Endothelial cell of umbilical vein (primary cell): ENCODE results near the gene PPFIBP2. TPM values are rescaled to one million over a fixed set of nuclear protein-coding genes. Genes with fewer than 3 reads are reported as not detected.

Experiments
- BruUV-seq: library from RNA; stranded (reverse); fragments of 400-500 nt; replicated peaks from 2 replicates; lab custom pipeline; 2021; lab: Mats Ljungman, UMichigan
- CTCF ChIA-PET: fragments of 300-600, 350-600 bp; sonication (Branson Sonifier 250); formaldehyde crosslinking; loops from one replicate; lab custom pipeline; 2021; ENCODE audit warnings: antibody characterized with exemption, inconsistent platforms; lab: Charles Lee
- POLR2A ChIA-PET: fragments of 300-600, 350-600 bp; sonication (Branson Sonifier 250); formaldehyde crosslinking; loops from one replicate; lab custom pipeline; 2021; ENCODE audit warnings: antibody characterized with exemption, inconsistent platforms; lab: Charles Lee
- DNase-seq: peaks from one replicate; pipeline ENCODE4 v3.0.0-alpha.2; 2011; ENCODE audit warnings: low read depth, low spot score
- FAIRE-seq: peaks from 2 replicates; lab custom pipeline; 2011; peaks lifted over from hg19 to GRCh38; lab: Jason Lieb, UNC
- H2AFZ ChIP-seq: 2 replicates; pipeline ENCODE4 v1.6.0; 2012; ENCODE audit warnings: low read depth, low read length, control low read depth, inconsistent platforms
- H3K27ac ChIP-seq: 2 replicates; pipeline ENCODE4 v1.5.1; 2011; ENCODE audit warnings: low read depth, mild to moderate bottlenecking, control low read depth, low read length, moderate library complexity; ENCODE audit not compliant: insufficient read depth
- H3K27me3 ChIP-seq, 2 experiments: 2 replicates each; pipeline versions ENCODE4 v1.6.0 to v1.6.1; 2011; ENCODE audit warnings: low read length in 2 of 2, mixed read lengths in 1 of 2; ENCODE audit not compliant: control insufficient read depth in 2 of 2, insufficient read depth in 2 of 2
- H3K36me3 ChIP-seq, 2 experiments: 2 replicates in 1 of 2; 3 replicates in 1 of 2; pipeline ENCODE4 v1.5.1; 2011; ENCODE audit warnings: low read length in 2 of 2, mild to moderate bottlenecking in 1 of 2, moderate library complexity in 1 of 2; ENCODE audit not compliant: control insufficient read depth in 2 of 2, insufficient read depth in 2 of 2; ENCODE audit errors: extremely low read depth in 1 of 2
- H3K4me1 ChIP-seq: 3 replicates; pipeline ENCODE4 v1.5.1; 2011; ENCODE audit warnings: mild to moderate bottlenecking, low read length; ENCODE audit not compliant: control insufficient read depth, insufficient read depth; ENCODE audit errors: extremely low read depth
- H3K4me2 ChIP-seq: 2 replicates; pipeline ENCODE4 v1.6.1; 2011; ENCODE audit warnings: low read length, control low read depth, mixed read lengths; ENCODE audit not compliant: insufficient read depth
- H3K4me3 ChIP-seq, 3 experiments: fragments of 200-600 bp in 1 of 3; sonication (generic), shearing (Covaris generic) in 1 of 3; replicated peaks in 1 of 3; 2 replicates each; pipeline ENCODE4 v1.5.1; 2011 to 2016; ENCODE audit warnings: control low read depth in 3 of 3, low read length in 3 of 3, mild to moderate bottlenecking in 2 of 3, inconsistent platforms in 1 of 3, low read depth in 1 of 3, moderate library complexity in 1 of 3; ENCODE audit not compliant: insufficient read depth in 1 of 3
- H3K79me2 ChIP-seq: 2 replicates; pipeline ENCODE4 v1.6.0; 2012; ENCODE audit warnings: low read length, inconsistent platforms; ENCODE audit not compliant: control insufficient read depth, insufficient read depth
- H3K9ac ChIP-seq: replicated peaks from 2 replicates; pipeline ENCODE3; 2011; ENCODE audit warnings: low read length, control low read depth; ENCODE audit not compliant: insufficient read depth; ENCODE audit errors: extremely low read depth
- H3K9me1 ChIP-seq: replicated peaks from 3 replicates; pipeline ENCODE4 v1.6.0; 2011; ENCODE audit warnings: mild to moderate bottlenecking, low read length; ENCODE audit not compliant: control insufficient read depth, insufficient read depth; ENCODE audit errors: extremely low read depth
- H3K9me3 ChIP-seq: replicated peaks from 2 replicates; pipeline ENCODE4 v1.5.1; 2012; ENCODE audit warnings: low read length, inconsistent platforms; ENCODE audit not compliant: control insufficient read depth, insufficient read depth
- H4K20me1 ChIP-seq: replicated peaks from 2 replicates; pipeline ENCODE3; 2011; ENCODE audit warnings: mild to moderate bottlenecking, low read length; ENCODE audit not compliant: control insufficient read depth, insufficient read depth; ENCODE audit errors: extremely low read depth
- EZH2 ChIP-seq: IDR thresholded peaks from 2 replicates; pipeline ENCODE4 v1.6.1; 2012; ENCODE audit warnings: borderline replicate concordance, low read depth, mild to moderate bottlenecking, moderate library complexity, low read length, inconsistent platforms; ENCODE audit not compliant: severe bottlenecking
- FOS ChIP-seq: IDR thresholded peaks from 2 replicates; pipeline ENCODE4 v1.6.1; 2011; ENCODE audit warnings: mild to moderate bottlenecking, low read length, moderate library complexity, borderline replicate concordance; ENCODE audit not compliant: insufficient read depth
- GATA2 ChIP-seq: IDR thresholded peaks from 2 replicates; pipeline ENCODE4 v1.7.0; 2011; ENCODE audit warnings: low read depth, mild to moderate bottlenecking, moderate library complexity, mixed read lengths, low read length; ENCODE audit not compliant: insufficient read length, insufficient read depth
- JUN ChIP-seq: IDR thresholded peaks from 2 replicates; pipeline ENCODE4 v1.6.1; 2011; ENCODE audit warnings: borderline replicate concordance, low read depth; ENCODE audit not compliant: insufficient read length, insufficient read depth
- MYC ChIP-seq: IDR thresholded peaks from one replicate; pipeline ENCODE4 v1.6.1; 2011; ENCODE audit warnings: mild to moderate bottlenecking, low read depth, low read length
- POLR2A ChIP-seq: IDR thresholded peaks from 2 replicates; pipeline ENCODE4 v1.6.1; 2012; ENCODE audit warnings: low read depth, mild to moderate bottlenecking, control low read depth, low read length
- POLR2AphosphoS5 ChIP-seq: IDR thresholded peaks from 2 replicates; pipeline ENCODE4 v1.6.1; 2012; ENCODE audit warnings: low read depth, mild to moderate bottlenecking, control low read depth, low read length, moderate library complexity; ENCODE audit not compliant: insufficient read depth
- dilution Hi-C: fragments of 300-500 bp; cut with MboI; formaldehyde crosslinking; loops from one replicate; pipeline ENCODE4 v1.15.0; 2019; ENCODE audit warnings: low sequenced_read_pairs; ENCODE audit not compliant: extremely low pct_ligation_motif_present
- intact Hi-C: fragments of 100-400 bp; cut with micrococcal nuclease; formaldehyde crosslinking; loops from one replicate; pipeline ENCODE4 v1.10.0; 2022
- polyA plus RNA-seq, 4 experiments: library from polyadenylated mRNA; depleted of rRNA in 3 of 4; stranded (reverse) in 3 of 4; unstranded in 1 of 4; fragments of >200 nt; gene quantifications; 2 replicates each; pipeline versions ENCODE4 v1.2.1 to v1.2.3, GENCODE V29; 2011 to 2012; ENCODE audit warnings: missing spikeins in 1 of 4
- total RNA-seq: library from RNA; stranded (reverse); gene quantifications from 2 replicates; pipeline ENCODE4 v1.2.3, GENCODE V29; 2021
- TF ChIP-seq, protein P1 (sequence below): IDR thresholded peaks from 2 replicates; pipeline ENCODE4 v1.6.1; 2011; ENCODE audit not compliant: insufficient read depth, insufficient read length
- TF ChIP-seq, protein P2 (sequence below), 2 donors: IDR thresholded peaks; 1 replicate in 1 of 2; 2 replicates in 1 of 2; pipeline ENCODE4 v1.5.1; 2011; ENCODE audit warnings: low read length in 2 of 2, mild to moderate bottlenecking in 2 of 2, moderate library complexity in 2 of 2, control low read depth in 1 of 2, inconsistent platforms in 1 of 2, low read depth in 1 of 2; ENCODE audit not compliant: insufficient read depth in 1 of 2; ENCODE audit errors: extremely low read depth in 1 of 2

The PPFIBP2 gene
- total and polyA plus RNA-seq, 2 donors (not counting 3 experiments of a cell fraction or from before 2014, with no cell fraction given) = 1.3 to 4.0 TPM

DNA sequence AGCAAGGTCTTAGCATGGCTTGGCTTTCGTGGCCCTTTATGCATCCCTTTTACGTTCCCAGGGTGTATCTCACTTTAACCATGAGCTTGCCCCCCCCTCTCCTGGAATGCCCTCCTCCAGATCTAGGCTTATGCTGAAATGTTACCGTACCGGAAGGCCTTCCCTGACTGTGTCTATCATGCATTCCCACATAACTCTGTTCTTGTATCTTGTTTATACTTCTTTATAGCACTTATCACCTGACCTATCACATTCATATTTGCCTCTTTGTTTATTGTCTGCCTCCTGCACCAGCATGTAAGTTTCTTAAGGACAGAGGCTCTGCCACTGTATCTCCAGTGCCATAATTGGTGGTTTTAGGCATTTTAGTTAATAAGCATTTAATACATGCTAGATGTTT lies 38.9 kb downstream of the PPFIBP2 start:
- Histone ChIP-seq H4K20me1 (no peaks in the 10 kb centered on the region), H3K27me3 (peaks cover 0 to 5% of the 10 kb centered on the region in 2 experiments), H3K9me3 (no peaks in the 10 kb centered on the region), H3K4me2 (no peak overlapping the region), H3K79me2 (no peaks in the 10 kb centered on the region), H3K4me1 (no peaks in the 10 kb centered on the region), H3K9ac (no peak overlapping the region), H3K27ac (no peak overlapping the region), H3K4me3 (no peak overlapping the region), H3K36me3 (no peaks in the 10 kb centered on the region), H3K9me1 (no peaks in the 10 kb centered on the region), H2AFZ (no peak overlapping the region)
- intact Hi-C loops = no loop called here
- POLR2A ChIA-PET = no interaction called here
- FAIRE-seq (no peak), DNase-seq (no peak)
- BruUV-seq = no TSS peak
- CTCF ChIA-PET = interaction anchor here (1.1 to 6.2 kb wide), 2 partner anchors 12 to 104 kb away, joined by 3 to 33 read pairs; no protein-coding TSS in a partner anchor
- TF ChIP-seq, protein P1, sequence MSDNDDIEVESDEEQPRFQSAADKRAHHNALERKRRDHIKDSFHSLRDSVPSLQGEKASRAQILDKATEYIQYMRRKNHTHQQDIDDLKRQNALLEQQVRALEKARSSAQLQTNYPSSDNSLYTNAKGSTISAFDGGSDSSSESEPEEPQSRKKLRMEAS = no peak
- TF ChIP-seq EZH2 = no peak
- no peak for TF ChIP-seq MYC
- no peak for TF ChIP-seq GATA2
- no peak for TF ChIP-seq FOS
- no peak for TF ChIP-seq JUN
- TF ChIP-seq POLR2A = no peak
- TF ChIP-seq, protein P2, sequence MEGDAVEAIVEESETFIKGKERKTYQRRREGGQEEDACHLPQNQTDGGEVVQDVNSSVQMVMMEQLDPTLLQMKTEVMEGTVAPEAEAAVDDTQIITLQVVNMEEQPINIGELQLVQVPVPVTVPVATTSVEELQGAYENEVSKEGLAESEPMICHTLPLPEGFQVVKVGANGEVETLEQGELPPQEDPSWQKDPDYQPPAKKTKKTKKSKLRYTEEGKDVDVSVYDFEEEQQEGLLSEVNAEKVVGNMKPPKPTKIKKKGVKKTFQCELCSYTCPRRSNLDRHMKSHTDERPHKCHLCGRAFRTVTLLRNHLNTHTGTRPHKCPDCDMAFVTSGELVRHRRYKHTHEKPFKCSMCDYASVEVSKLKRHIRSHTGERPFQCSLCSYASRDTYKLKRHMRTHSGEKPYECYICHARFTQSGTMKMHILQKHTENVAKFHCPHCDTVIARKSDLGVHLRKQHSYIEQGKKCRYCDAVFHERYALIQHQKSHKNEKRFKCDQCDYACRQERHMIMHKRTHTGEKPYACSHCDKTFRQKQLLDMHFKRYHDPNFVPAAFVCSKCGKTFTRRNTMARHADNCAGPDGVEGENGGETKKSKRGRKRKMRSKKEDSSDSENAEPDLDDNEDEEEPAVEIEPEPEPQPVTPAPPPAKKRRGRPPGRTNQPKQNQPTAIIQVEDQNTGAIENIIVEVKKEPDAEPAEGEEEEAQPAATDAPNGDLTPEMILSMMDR (IDR thresholded peaks at IDR 0.05; ENCODE audit: extremely low read depth in 1 of 2, insufficient read depth in 1 of 2, low read depth in 1 of 2, low read length in 2 of 2) = no peak
- TF ChIP-seq POLR2AphosphoS5 = no peak
- dilution Hi-C loops = no loop called here
